IPS-20b (cell line): ENCODE data around the gene AP1G2.
A peak's percentile ranks its signal among the peaks of the same experiment; 100 is the strongest.

Experiments
- H3K27ac ChIP-seq: one replicate; pipeline ENCODE4 v1.5.1; 2013; ENCODE audit warnings: low read length
- H3K27me3 ChIP-seq: 2 replicates; pipeline ENCODE4 v1.6.1; 2013; ENCODE audit warnings: mild to moderate bottlenecking, low read length, inconsistent platforms; ENCODE audit not compliant: insufficient read depth
- H3K36me3 ChIP-seq: 2 replicates; pipeline ENCODE4 v1.6.1; 2013; ENCODE audit warnings: low read depth, mild to moderate bottlenecking, inconsistent platforms, low read length, moderate library complexity; ENCODE audit not compliant: insufficient read depth
- H3K4me1 ChIP-seq: 2 replicates; pipeline ENCODE4 v1.6.1; 2013; ENCODE audit warnings: mild to moderate bottlenecking, control low read depth, inconsistent platforms, low read length, moderate library complexity; ENCODE audit not compliant: insufficient read depth
- H3K4me3 ChIP-seq: 2 replicates; pipeline ENCODE4 v1.5.1; 2013; ENCODE audit warnings: mild to moderate bottlenecking, low read length, inconsistent platforms
- H3K9ac ChIP-seq: 2 replicates; pipeline ENCODE4 v1.6.1; 2013; ENCODE audit warnings: low read depth, mild to moderate bottlenecking, inconsistent platforms, low read length, moderate library complexity
- H3K9me3 ChIP-seq: 2 replicates; pipeline ENCODE4 v1.6.1; 2013; ENCODE audit warnings: mild to moderate bottlenecking, low read depth, low read length, inconsistent platforms; ENCODE audit not compliant: insufficient read depth

AP1G2 gene

GRCh38 chr14:23568021-23568599 lies 519 bp upstream of the AP1G2 start:
- H3K36me3 ChIP-seq: peaks cover 23% of the 10 kb centered on the region
- peaks cover 17% of the 10 kb centered on the region; the same call in 1 of the 2 replicates for H3K4me1 ChIP-seq
- peaks cover 7% of the 10 kb centered on the region; the same call in 1 of the 2 replicates for H3K27me3 ChIP-seq
- H3K9me3 ChIP-seq: no peaks in the 10 kb centered on the region
- no peak overlapping the region for H3K9ac ChIP-seq
- H3K4me3 ChIP-seq: peak overlapping the region; percentile 78; the same call in 1 of the 2 replicates
- H3K27ac ChIP-seq: no peak overlapping the region

GRCh38 chr14:23566778-23567185 lies 809 bp downstream of the AP1G2 start:
- H3K9ac ChIP-seq: peak overlapping the region; percentile 87
- H3K36me3 ChIP-seq: peaks cover 30% of the 10 kb centered on the region
- H3K4me3 ChIP-seq: peak overlapping the region; percentile 78
- peaks cover 17% of the 10 kb centered on the region; the same call in 1 of the 2 replicates for H3K4me1 ChIP-seq
- H3K27ac ChIP-seq: no peak overlapping the region
- no peaks in the 10 kb centered on the region for H3K9me3 ChIP-seq
- H3K27me3 ChIP-seq: no peaks in the 10 kb centered on the region

- H3K9me3 ChIP-seq: no peaks in the 10 kb centered on the region
- peaks cover 17% of the 10 kb centered on the region; the same call in 1 of the 2 replicates for H3K4me1 ChIP-seq
- H3K4me3 ChIP-seq: peak overlapping the region; percentile 78
- no peaks in the 10 kb centered on the region for H3K27me3 ChIP-seq
- no peak overlapping the region for H3K27ac ChIP-seq
- peaks cover 35% of the 10 kb centered on the region for H3K36me3 ChIP-seq
- H3K9ac ChIP-seq: peak overlapping the region; percentile 87; the same call in 1 of the 2 replicates
Observed at GRCh38 chr14:23566112-23566777, 1.3 kb downstream of the AP1G2 start.

GRCh38 chr14:23565626-23566025 lies 2.0 kb downstream of the AP1G2 start:
- peaks cover 17% of the 10 kb centered on the region; the same call in 1 of the 2 replicates for H3K4me1 ChIP-seq
- peaks cover 41% of the 10 kb centered on the region for H3K36me3 ChIP-seq
- no peak overlapping the region for H3K4me3 ChIP-seq
- H3K9me3 ChIP-seq: no peaks in the 10 kb centered on the region
- no peaks in the 10 kb centered on the region for H3K27me3 ChIP-seq
- H3K9ac ChIP-seq: no peak overlapping the region
- H3K27ac ChIP-seq: no peak overlapping the region

GRCh38 chr14:23564876-23565275 lies 2.7 kb downstream of the AP1G2 start:
- Histone ChIP-seq H3K27me3 (no peaks in the 10 kb centered on the region), H3K9ac (no peak overlapping the region), H3K4me3 (no peak overlapping the region), H3K9me3 (no peaks in the 10 kb centered on the region), H3K27ac (no peak overlapping the region), H3K4me1 (peaks cover 17% of the 10 kb centered on the region; the same call in 1 of the 2 replicates), H3K36me3 (peaks cover 47% of the 10 kb centered on the region)

GRCh38 chr14:23564181-23564812 lies 3.3 kb downstream of the AP1G2 start:
- Histone ChIP-seq H3K4me3 (no peak overlapping the region), H3K27me3 (no peaks in the 10 kb centered on the region), H3K27ac (no peak overlapping the region), H3K36me3 (peaks cover 51% of the 10 kb centered on the region), H3K9me3 (no peaks in the 10 kb centered on the region), H3K9ac (no peak overlapping the region), H3K4me1 (peaks cover 14% of the 10 kb centered on the region; the same call in 1 of the 2 replicates)

- H3K27ac ChIP-seq: no peak overlapping the region
- H3K9me3 ChIP-seq: no peaks in the 10 kb centered on the region
- no peaks in the 10 kb centered on the region for H3K27me3 ChIP-seq
- H3K9ac ChIP-seq: no peak overlapping the region
- H3K4me1 ChIP-seq: peaks cover 14% of the 10 kb centered on the region; the same call in 1 of the 2 replicates
- H3K4me3 ChIP-seq: no peak overlapping the region
- peaks cover 58% of the 10 kb centered on the region for H3K36me3 ChIP-seq
Observed at GRCh38 chr14:23563473-23564180, 4.0 kb downstream of the AP1G2 start.

GRCh38 chr14:23562822-23563472 lies 4.6 kb downstream of the AP1G2 start:
- H3K36me3 ChIP-seq: peaks cover 65% of the 10 kb centered on the region
- H3K4me1 ChIP-seq: peaks cover 8% of the 10 kb centered on the region; the same call in 1 of the 2 replicates
- no peak overlapping the region for H3K4me3 ChIP-seq
- H3K27ac ChIP-seq: no peak overlapping the region
- no peaks in the 10 kb centered on the region for H3K27me3 ChIP-seq
- H3K9me3 ChIP-seq: no peaks in the 10 kb centered on the region
- H3K9ac ChIP-seq: no peak overlapping the region

- Histone ChIP-seq H3K9ac (no peak overlapping the region), H3K27ac (no peak overlapping the region), H3K9me3 (no peaks in the 10 kb centered on the region), H3K4me1 (peaks cover 14% of the 10 kb centered on the region; the same call in 1 of the 2 replicates), H3K36me3 (peaks cover 70% of the 10 kb centered on the region), H3K4me3 (no peak overlapping the region), H3K27me3 (no peaks in the 10 kb centered on the region)
Observed at GRCh38 chr14:23561873-23562821, 5.4 kb downstream of the AP1G2 start.

GRCh38 chr14:23561259-23561658 lies 6.3 kb downstream of the AP1G2 start:
- Histone ChIP-seq H3K4me1 (peaks cover 20% of the 10 kb centered on the region; the same call in 1 of the 2 replicates), H3K27ac (no peak overlapping the region), H3K9me3 (no peaks in the 10 kb centered on the region), H3K9ac (no peak overlapping the region), H3K4me3 (no peak overlapping the region), H3K27me3 (no peaks in the 10 kb centered on the region), H3K36me3 (peaks cover 70% of the 10 kb centered on the region)
